Upper lobe of right lung (tissue), 1 donor: ENCODE measurements around the gene ASB9. TPM values are rescaled to one million over a fixed set of nuclear protein-coding genes. Genes with fewer than 3 reads are reported as not detected.
A peak's percentile ranks its signal among the peaks of the same experiment; 100 is the strongest.
"Not testable (repeated sequence)": the region's sequence is repeated elsewhere in the genome, so short reads cannot be mapped to it uniquely, and the experiment has no call there.

Experiments
- ATAC-seq: fragments of 200-7000 bp; cut with Tn5 transposase; one replicate; pipeline ENCODE4 v1.9.1; 2020; ENCODE audit warnings: mild to moderate bottlenecking, moderate library complexity
- DNase-seq: peaks from one replicate; pipeline ENCODE4 v3.0.0-alpha.2; 2020
- H3K27ac ChIP-seq: fragments of 200-600 bp; one replicate; pipeline ENCODE4 v1.8.0; 2022
- H3K27me3 ChIP-seq: fragments of 200-600 bp; one replicate; pipeline ENCODE4 v1.8.0; 2022; ENCODE audit warnings: mild to moderate bottlenecking
- H3K36me3 ChIP-seq: fragments of 200-600 bp; one replicate; pipeline ENCODE4 v1.8.0; 2022
- H3K4me1 ChIP-seq: fragments of 200-600 bp; one replicate; pipeline ENCODE4 v1.8.0; 2022
- H3K4me3 ChIP-seq: fragments of 200-600 bp; one replicate; pipeline ENCODE4 v1.8.0; 2022; ENCODE audit warnings: mild to moderate bottlenecking
- H3K9me3 ChIP-seq: fragments of 200-600 bp; one replicate; pipeline ENCODE4 v1.8.0; 2022
- intact Hi-C: fragments of 100-400 bp; cut with DNase I; formaldehyde crosslinking; loops from one replicate; pipeline ENCODE4 v1.11.0; 2022
- total RNA-seq: library from RNA; stranded (reverse); fragmentation: NEBNext Ultra II Directional; extraction: Animal tissue kit (Norgen Biotek cat#: 25700); gene quantifications from one replicate; pipeline ENCODE4 v1.2.1, GENCODE V29; 2021
- TF ChIP-seq, protein P1 (sequence below): fragments of 200-600 bp; IDR thresholded peaks from one replicate; pipeline ENCODE4 v1.8.0; 2022; ENCODE audit warnings: antibody characterized with exemption
- donor health status: DM: no; HTN: yes; CAD: no; lungs with severe emphysema.

Gene ASB9
- total RNA-seq, 1 donor from 2014 or later = 4.4 TPM

DNA sequence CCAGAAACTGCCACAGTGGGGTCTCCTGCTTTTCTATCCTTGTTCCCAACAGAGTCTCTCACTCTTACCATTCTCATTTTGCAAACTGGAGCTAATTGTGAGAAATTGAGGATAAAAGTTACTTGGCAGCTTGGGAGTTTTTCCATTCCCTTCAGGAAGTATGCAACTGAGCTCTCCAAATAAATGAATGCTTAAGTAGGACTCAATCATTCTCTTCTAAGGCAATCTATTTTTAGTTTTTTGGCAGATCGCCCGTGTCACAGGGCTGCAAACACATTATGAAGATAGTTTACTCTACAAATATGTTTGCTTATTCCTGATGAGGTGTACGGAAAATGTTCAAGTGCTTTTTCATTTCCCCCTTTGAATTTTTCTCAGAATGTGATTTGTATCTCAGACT lies 40.2 kb upstream of the ASB9 start:
- no peak for DNase-seq

DNA sequence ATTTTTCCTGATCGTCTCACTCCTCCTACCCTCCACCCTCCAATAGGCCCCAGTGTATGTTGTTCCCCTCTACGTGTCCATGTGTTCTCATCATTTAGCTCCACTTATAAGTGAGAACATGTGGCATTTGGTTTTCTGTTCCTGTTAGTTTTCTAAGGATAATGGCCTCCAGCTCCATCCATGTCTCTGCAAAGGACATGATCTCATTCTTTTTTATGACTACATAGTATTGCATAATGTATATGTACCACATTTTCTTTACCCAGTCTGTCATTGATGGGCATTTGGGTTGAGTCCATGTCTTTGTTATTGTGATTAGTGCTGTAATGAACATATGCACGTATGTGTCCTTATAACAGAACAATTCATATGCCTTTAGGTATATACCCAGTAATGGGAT lies 36.0 kb upstream of the ASB9 start:
- H3K36me3 ChIP-seq, H3K4me3 ChIP-seq, H3K27ac ChIP-seq, intact Hi-C loops, DNase-seq, H3K4me1 ChIP-seq, H3K9me3 ChIP-seq, H3K27me3 ChIP-seq, ATAC-seq: not testable (repeated sequence)

More for the DNA sequence above, 40.2 kb upstream of the ASB9 start:
- H3K4me1 ChIP-seq = no peaks in the 10 kb centered on the region
- no peaks in the 10 kb centered on the region for H3K36me3 ChIP-seq
- peak overlapping the region; percentile 55 for H3K27ac ChIP-seq
- peak; percentile 65 for ATAC-seq
- intact Hi-C loops = no loop called here
- H3K27me3 ChIP-seq = no peaks in the 10 kb centered on the region
- H3K9me3 ChIP-seq = no peaks in the 10 kb centered on the region
- TF ChIP-seq, protein P1, sequence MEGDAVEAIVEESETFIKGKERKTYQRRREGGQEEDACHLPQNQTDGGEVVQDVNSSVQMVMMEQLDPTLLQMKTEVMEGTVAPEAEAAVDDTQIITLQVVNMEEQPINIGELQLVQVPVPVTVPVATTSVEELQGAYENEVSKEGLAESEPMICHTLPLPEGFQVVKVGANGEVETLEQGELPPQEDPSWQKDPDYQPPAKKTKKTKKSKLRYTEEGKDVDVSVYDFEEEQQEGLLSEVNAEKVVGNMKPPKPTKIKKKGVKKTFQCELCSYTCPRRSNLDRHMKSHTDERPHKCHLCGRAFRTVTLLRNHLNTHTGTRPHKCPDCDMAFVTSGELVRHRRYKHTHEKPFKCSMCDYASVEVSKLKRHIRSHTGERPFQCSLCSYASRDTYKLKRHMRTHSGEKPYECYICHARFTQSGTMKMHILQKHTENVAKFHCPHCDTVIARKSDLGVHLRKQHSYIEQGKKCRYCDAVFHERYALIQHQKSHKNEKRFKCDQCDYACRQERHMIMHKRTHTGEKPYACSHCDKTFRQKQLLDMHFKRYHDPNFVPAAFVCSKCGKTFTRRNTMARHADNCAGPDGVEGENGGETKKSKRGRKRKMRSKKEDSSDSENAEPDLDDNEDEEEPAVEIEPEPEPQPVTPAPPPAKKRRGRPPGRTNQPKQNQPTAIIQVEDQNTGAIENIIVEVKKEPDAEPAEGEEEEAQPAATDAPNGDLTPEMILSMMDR = no peak
- no peak overlapping the region for H3K4me3 ChIP-seq

DNA sequence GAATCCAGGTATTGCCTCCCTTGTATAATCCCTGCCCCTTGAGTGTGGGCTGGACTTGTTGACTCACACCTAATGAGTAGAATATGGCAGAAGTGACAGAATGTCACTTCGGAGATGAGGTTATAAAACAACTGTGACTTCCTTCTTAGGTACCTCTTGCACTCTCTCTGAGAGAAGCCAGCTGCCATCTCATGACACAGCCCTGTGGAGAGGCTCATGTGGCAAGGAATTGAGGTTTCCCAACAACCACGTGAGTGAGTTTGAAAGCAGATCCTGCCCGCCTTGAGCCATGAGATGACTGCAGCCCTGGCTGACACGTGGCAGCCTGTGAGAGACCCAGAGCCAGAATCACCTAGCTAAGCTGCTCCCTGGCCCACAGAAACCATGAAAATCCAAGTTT lies 32.0 kb upstream of the ASB9 start:
- no peaks in the 10 kb centered on the region for H3K4me1 ChIP-seq
- TF ChIP-seq, protein P1 = no peak
- ATAC-seq (peak; percentile 97), DNase-seq (peak; percentile 78)
- intact Hi-C loops = no loop called here
- H3K27ac ChIP-seq = peak overlapping the region; percentile 24
- H3K4me3 ChIP-seq = no peak overlapping the region
- H3K36me3 ChIP-seq = no peaks in the 10 kb centered on the region
- no peaks in the 10 kb centered on the region for H3K9me3 ChIP-seq
- H3K27me3 ChIP-seq = no peaks in the 10 kb centered on the region

DNA sequence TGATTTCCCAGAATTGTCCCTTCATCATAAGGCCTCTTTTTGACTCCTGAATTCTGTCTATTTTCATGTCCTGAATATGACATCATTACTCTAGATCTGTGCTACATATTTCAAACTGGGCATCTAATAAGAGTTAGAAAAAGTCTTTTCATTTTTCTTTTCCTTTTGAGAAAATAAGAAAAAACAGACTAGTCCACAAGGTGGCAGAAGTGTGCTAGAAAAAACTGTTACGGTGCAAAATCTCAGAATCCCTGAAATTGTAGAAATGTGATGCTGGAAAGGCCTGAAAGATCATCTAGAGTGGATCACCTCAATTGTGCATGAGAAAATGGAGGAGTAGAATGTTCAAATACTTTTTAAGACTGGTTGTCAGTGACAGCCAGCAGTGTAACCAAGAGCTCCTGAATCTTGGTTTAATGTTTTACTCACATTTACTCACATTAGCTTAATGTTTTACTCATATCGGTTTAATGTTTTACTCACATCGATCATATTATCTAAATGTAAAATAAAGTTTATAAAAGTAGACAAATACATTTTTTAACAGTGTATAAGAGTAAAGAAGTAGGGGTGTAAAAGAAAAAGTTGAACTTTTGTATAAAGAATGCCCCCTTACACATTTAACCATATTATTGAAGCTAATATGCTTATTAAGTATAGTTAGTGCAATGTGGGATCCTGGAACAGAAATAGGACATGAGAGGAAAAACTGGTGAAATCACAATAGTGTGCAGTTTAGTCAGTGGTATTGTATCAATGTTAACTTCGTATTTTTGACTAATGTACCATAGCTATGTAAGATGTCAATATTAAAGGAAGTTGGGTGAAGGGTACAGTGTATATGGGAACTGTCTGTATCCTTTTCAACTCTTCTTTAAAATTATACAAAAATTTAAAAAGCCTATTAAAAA lies 30.3 kb upstream of the ASB9 start:
- H3K4me3 ChIP-seq = no peak overlapping the region

DNA sequence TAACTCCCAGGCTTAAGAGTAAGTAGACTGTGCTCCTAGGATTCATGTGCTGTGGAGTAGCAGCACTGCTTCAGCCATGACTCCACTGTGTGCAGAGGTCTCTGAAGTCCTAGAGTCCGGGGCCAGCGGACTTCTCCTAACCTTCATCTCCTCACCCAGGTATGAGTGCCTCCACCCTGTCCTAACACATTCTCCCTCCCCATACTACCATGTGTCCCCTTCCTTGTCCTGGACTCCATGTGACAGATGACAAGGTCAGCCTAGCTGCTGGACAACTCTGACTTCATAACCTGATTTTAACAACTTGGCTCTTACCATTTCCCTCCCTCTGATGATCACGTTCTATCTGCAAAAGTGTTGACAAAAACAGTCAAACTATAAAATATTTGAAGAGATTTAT lies 28.9 kb upstream of the ASB9 start:
- H3K4me3 ChIP-seq = no peak overlapping the region
- intact Hi-C loops = no loop called here
- TF ChIP-seq, protein P1 = no peak
- H3K27ac ChIP-seq = peak overlapping the region; percentile 61
- no peaks in the 10 kb centered on the region for H3K36me3 ChIP-seq
- no peaks in the 10 kb centered on the region for H3K9me3 ChIP-seq
- ATAC-seq (no peak), DNase-seq (no peak)
- no peaks in the 10 kb centered on the region for H3K4me1 ChIP-seq
- H3K27me3 ChIP-seq = no peaks in the 10 kb centered on the region

More for the DNA sequence above, 30.3 kb upstream of the ASB9 start:
- H3K36me3 ChIP-seq = no peaks in the 10 kb centered on the region
- H3K27ac ChIP-seq = peak overlapping the region; percentile 36
- intact Hi-C loops = no loop called here
- peak; percentile 18 for ATAC-seq
- no peak for DNase-seq
- no peaks in the 10 kb centered on the region for H3K4me1 ChIP-seq
- TF ChIP-seq, protein P1 = peak; percentile 50
- H3K9me3 ChIP-seq = no peaks in the 10 kb centered on the region
- no peaks in the 10 kb centered on the region for H3K27me3 ChIP-seq

DNA sequence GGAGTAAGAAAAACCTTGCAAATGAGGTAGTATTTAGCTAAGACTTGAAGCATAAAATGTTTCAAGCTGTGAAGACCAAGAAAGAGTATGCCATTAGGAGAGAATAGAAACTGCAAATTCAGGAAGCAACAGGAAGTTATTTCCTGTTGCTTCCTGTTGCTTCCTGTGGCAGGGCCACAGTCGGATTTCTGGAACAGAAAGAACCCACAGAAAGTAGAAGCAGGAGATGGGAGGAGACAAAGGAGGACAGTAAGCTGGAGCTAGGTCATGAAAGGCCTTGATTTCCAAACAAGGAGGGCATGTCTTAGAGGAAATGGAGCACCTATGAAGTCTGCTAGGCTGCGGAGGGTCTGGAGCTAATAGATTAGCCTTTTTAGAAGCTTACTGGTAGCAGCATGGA lies 28.3 kb upstream of the ASB9 start:
- DNase-seq = no peak
- Histone ChIP-seq H3K9me3 (no peaks in the 10 kb centered on the region), H3K4me3 (no peak overlapping the region), H3K36me3 (no peaks in the 10 kb centered on the region), H3K4me1 (no peaks in the 10 kb centered on the region), H3K27ac (peak overlapping the region; percentile 61), H3K27me3 (no peaks in the 10 kb centered on the region)
- intact Hi-C loops = no loop called here
- ATAC-seq = peak; percentile 50
- TF ChIP-seq, protein P1 = no peak
